ENCODE results near the gene DUOX1. TPM values are rescaled to one million over a fixed set of nuclear protein-coding genes. Genes with fewer than 3 reads are reported as not detected.

Gene DUOX1
- total RNA-seq, 1 donor from 2014 or later: 0.07 TPM

- Mint-ChIP-seq H3K36me3 (ENCODE audit: low read depth, unreplicated experiment) (peaks cover 11% of the 10 kb centered on the region), H3K27me3 (ENCODE audit: low read depth, unreplicated experiment) (peaks cover 2% of the 10 kb centered on the region), H3K9me3 (ENCODE audit: unreplicated experiment) (peaks cover 6% of the 10 kb centered on the region), H3K27ac (ENCODE audit: unreplicated experiment) (peak overlapping the region; percentile 48), H3K4me3 (ENCODE audit: unreplicated experiment) (no peak overlapping the region), H3K4me1 (ENCODE audit: low read depth, unreplicated experiment) (peaks cover 8% of the 10 kb centered on the region)
- FAIRE-seq (no peak), DNase-seq (ENCODE audit: low read depth) (no peak)
- H3K79me2 ChIP-seq (ENCODE audit: insufficient read depth, low read length): no peaks in the 10 kb centered on the region
- no peak overlapping the region for H3K27ac ChIP-seq (ENCODE audit: low read depth, low read length)
- TF ChIP-seq, protein P1, sequence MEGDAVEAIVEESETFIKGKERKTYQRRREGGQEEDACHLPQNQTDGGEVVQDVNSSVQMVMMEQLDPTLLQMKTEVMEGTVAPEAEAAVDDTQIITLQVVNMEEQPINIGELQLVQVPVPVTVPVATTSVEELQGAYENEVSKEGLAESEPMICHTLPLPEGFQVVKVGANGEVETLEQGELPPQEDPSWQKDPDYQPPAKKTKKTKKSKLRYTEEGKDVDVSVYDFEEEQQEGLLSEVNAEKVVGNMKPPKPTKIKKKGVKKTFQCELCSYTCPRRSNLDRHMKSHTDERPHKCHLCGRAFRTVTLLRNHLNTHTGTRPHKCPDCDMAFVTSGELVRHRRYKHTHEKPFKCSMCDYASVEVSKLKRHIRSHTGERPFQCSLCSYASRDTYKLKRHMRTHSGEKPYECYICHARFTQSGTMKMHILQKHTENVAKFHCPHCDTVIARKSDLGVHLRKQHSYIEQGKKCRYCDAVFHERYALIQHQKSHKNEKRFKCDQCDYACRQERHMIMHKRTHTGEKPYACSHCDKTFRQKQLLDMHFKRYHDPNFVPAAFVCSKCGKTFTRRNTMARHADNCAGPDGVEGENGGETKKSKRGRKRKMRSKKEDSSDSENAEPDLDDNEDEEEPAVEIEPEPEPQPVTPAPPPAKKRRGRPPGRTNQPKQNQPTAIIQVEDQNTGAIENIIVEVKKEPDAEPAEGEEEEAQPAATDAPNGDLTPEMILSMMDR (IDR thresholded peaks at IDR 0.05; ENCODE audit: insufficient read depth, low read depth, low read length): no peak
- TF ChIP-seq EZH2 (IDR thresholded peaks at IDR 0.05; ENCODE audit: insufficient read depth, low read length): no peak
- no peak overlapping the region for H3K4me3 ChIP-seq (ENCODE audit: insufficient read depth, low read depth, low read length)
- H3K4me2 ChIP-seq (ENCODE audit: low read length): no peak overlapping the region
- H3K9me3 ChIP-seq (ENCODE audit: insufficient read depth, low read depth, low read length): no peaks in the 10 kb centered on the region
- no peak overlapping the region for H3K9ac ChIP-seq (ENCODE audit: low read length)
- H2AFZ ChIP-seq (ENCODE audit: low read depth, low read length): no peak overlapping the region
- peaks cover 8% of the 10 kb centered on the region for H4K20me1 ChIP-seq (ENCODE audit: insufficient read depth, low read length)
- peaks cover 6% of the 10 kb centered on the region for H3K4me1 ChIP-seq (ENCODE audit: insufficient read depth, low read length)
- no peaks in the 10 kb centered on the region for H3K36me3 ChIP-seq (ENCODE audit: insufficient read depth, low read length)
- H3K27me3 ChIP-seq (ENCODE audit: insufficient read depth, low read length): no peaks in the 10 kb centered on the region
These were observed 51.9 kb downstream of the DUOX1 start for GRCh38 chr15:45181491-45182285.

DNA sequence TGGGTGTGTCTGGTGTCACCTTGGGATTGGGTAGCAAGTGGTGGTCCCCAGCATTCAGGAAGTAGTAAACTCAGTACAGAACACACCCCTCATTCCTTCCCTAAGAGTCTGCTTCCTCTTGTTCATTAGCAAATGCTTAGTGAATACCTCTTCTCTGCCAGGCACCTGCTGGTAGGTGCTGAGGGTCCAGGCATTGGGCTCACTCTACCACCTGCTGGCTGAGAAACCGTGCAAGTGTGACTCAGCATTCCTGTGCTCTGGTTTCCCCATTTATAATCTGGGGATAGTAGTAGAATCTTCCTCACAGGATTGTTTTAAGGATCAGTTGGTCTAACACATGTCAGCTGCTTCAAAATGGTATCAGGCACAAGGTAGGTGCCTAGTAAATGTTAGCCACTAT, 53.2 kb downstream of the DUOX1 start:
- Histone ChIP-seq H3K36me3 (ENCODE audit: insufficient read depth, low read length) (no peaks in the 10 kb centered on the region), H3K4me1 (ENCODE audit: insufficient read depth, low read length) (peaks cover 10% of the 10 kb centered on the region), H3K9ac (ENCODE audit: low read length) (no peak overlapping the region), H3K4me3 (ENCODE audit: insufficient read depth, low read depth, low read length) (no peak overlapping the region), H3K4me2 (ENCODE audit: low read length) (no peak overlapping the region), H4K20me1 (ENCODE audit: insufficient read depth, low read length) (peaks cover 11% of the 10 kb centered on the region), H2AFZ (ENCODE audit: low read depth, low read length) (no peak overlapping the region), H3K79me2 (ENCODE audit: insufficient read depth, low read length) (no peaks in the 10 kb centered on the region), H3K9me3 (ENCODE audit: insufficient read depth, low read depth, low read length) (no peaks in the 10 kb centered on the region), H3K27me3 (ENCODE audit: insufficient read depth, low read length) (no peaks in the 10 kb centered on the region), H3K27ac (ENCODE audit: low read depth, low read length) (no peak overlapping the region)
- peaks cover 2% of the 10 kb centered on the region for H3K9me3 Mint-ChIP-seq (ENCODE audit: unreplicated experiment)
- H3K4me3 Mint-ChIP-seq (ENCODE audit: unreplicated experiment): no peak overlapping the region
- TF ChIP-seq, protein P1 (IDR thresholded peaks at IDR 0.05; ENCODE audit: insufficient read depth, low read depth, low read length): no peak
- TF ChIP-seq EZH2 (IDR thresholded peaks at IDR 0.05; ENCODE audit: insufficient read depth, low read length): no peak
- no peak overlapping the region for H3K27ac Mint-ChIP-seq (ENCODE audit: unreplicated experiment)
- peaks cover 8% of the 10 kb centered on the region for H3K4me1 Mint-ChIP-seq (ENCODE audit: low read depth, unreplicated experiment)
- DNase-seq (ENCODE audit: low read depth) (no peak), FAIRE-seq (no peak)
- peaks cover 2% of the 10 kb centered on the region for H3K27me3 Mint-ChIP-seq (ENCODE audit: low read depth, unreplicated experiment)
- peaks cover 4% of the 10 kb centered on the region for H3K36me3 Mint-ChIP-seq (ENCODE audit: low read depth, unreplicated experiment)

DNA sequence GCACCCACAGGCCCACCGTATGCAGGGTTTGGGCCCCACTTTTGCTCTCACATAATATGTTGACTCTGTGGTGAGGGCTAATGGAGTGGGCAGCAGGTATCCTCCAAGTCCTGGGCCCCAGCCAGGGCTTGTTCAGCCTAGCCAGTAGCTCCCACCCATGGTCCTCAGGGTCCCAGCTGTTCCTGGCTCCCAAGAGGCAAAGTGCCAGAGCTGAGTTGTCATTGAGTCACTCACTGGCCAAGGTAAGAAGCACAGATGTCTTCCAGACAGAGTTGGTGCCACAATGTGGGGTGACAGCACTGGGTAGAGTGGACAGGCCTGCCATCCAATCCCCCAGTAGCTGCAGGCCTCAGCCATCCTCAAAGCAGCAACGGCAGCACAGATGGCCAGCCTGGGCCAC, 53.7 kb downstream of the DUOX1 start:
- Histone ChIP-seq H4K20me1 (ENCODE audit: insufficient read depth, low read length) (peaks cover 11% of the 10 kb centered on the region), H3K79me2 (ENCODE audit: insufficient read depth, low read length) (no peaks in the 10 kb centered on the region), H3K4me2 (ENCODE audit: low read length) (no peak overlapping the region), H3K27me3 (ENCODE audit: insufficient read depth, low read length) (no peaks in the 10 kb centered on the region), H3K4me3 (ENCODE audit: insufficient read depth, low read depth, low read length) (no peak overlapping the region), H3K36me3 (ENCODE audit: insufficient read depth, low read length) (no peaks in the 10 kb centered on the region), H3K9ac (ENCODE audit: low read length) (no peak overlapping the region), H3K9me3 (ENCODE audit: insufficient read depth, low read depth, low read length) (no peaks in the 10 kb centered on the region), H2AFZ (ENCODE audit: low read depth, low read length) (no peak overlapping the region), H3K27ac (ENCODE audit: low read depth, low read length) (no peak overlapping the region), H3K4me1 (ENCODE audit: insufficient read depth, low read length) (peaks cover 16% of the 10 kb centered on the region)
- TF ChIP-seq, protein P1 (IDR thresholded peaks at IDR 0.05; ENCODE audit: insufficient read depth, low read depth, low read length): no peak
- TF ChIP-seq EZH2 (IDR thresholded peaks at IDR 0.05; ENCODE audit: insufficient read depth, low read length): no peak
- Mint-ChIP-seq H3K4me3 (ENCODE audit: unreplicated experiment) (no peak overlapping the region), H3K27ac (ENCODE audit: unreplicated experiment) (no peak overlapping the region), H3K27me3 (ENCODE audit: low read depth, unreplicated experiment) (peaks cover 6% of the 10 kb centered on the region), H3K4me1 (ENCODE audit: low read depth, unreplicated experiment) (peaks cover 11% of the 10 kb centered on the region), H3K36me3 (ENCODE audit: low read depth, unreplicated experiment) (peaks cover 4% of the 10 kb centered on the region), H3K9me3 (ENCODE audit: unreplicated experiment) (peaks cover 5% of the 10 kb centered on the region)
- DNase-seq (ENCODE audit: low read depth): no peak
- no peak for FAIRE-seq

Measured in astrocyte (in vitro differentiated cells and primary cell).